Colonic mucosa (tissue), 4 donors: ENCODE results near the gene ELF5. TPM values are rescaled to one million over a fixed set of nuclear protein-coding genes. Genes with fewer than 3 reads are reported as not detected.

ENCODE experiments used
- DNase-seq: peaks from one replicate; pipeline ENCODE4 v3.0.0-alpha.2; 2020
- H3K27ac ChIP-seq: fragments of 200-600 bp; one replicate; pipeline ENCODE4 v1.8.0; 2021
- H3K27me3 ChIP-seq: fragments of 200-600 bp; one replicate; pipeline ENCODE4 v1.8.0; 2021
- H3K36me3 ChIP-seq: fragments of 200-600 bp; one replicate; pipeline ENCODE4 v1.8.0; 2021
- H3K4me1 ChIP-seq: fragments of 200-600 bp; one replicate; pipeline ENCODE4 v1.8.0; 2021; ENCODE audit warnings: mild to moderate bottlenecking
- H3K4me3 ChIP-seq: fragments of 200-600 bp; one replicate; pipeline ENCODE4 v1.8.0; 2021
- H3K9ac ChIP-seq, 2 donors: one replicate each; pipeline ENCODE4 v1.7.0; 2013; ENCODE audit warnings: control low read depth in 2 of 2, low read depth in 2 of 2, low read length in 2 of 2
- H3K9me3 ChIP-seq: fragments of 200-600 bp; one replicate; pipeline ENCODE4 v1.8.0; 2021
- intact Hi-C: fragments of 100-400 bp; cut with DNase I; formaldehyde crosslinking; loops from one replicate; pipeline ENCODE4 v1.14.1; 2022
- total RNA-seq, 2 donors: library from RNA; stranded (reverse); fragmentation: NEBNext Ultra II Directional in 1 of 2; extraction: Animal tissue kit (Norgen Biotek cat#: 25700) in 1 of 2; gene quantifications; one replicate each; pipeline ENCODE4 v1.2.1, GENCODE V29; 2021
- TF ChIP-seq, protein P1 (sequence below): fragments of 200-600 bp; IDR thresholded peaks from one replicate; pipeline ENCODE4 v1.8.0; 2022; ENCODE audit warnings: antibody characterized with exemption, mild to moderate bottlenecking
- donor health status: healthy.
- donor health status: DM: no; HTN: no; CAD: no.
- donor health status: DM: no; HTN: no; CAD: no.

ELF5 gene
- total RNA-seq, 2 donors from 2014 or later, result not detected

DNA sequence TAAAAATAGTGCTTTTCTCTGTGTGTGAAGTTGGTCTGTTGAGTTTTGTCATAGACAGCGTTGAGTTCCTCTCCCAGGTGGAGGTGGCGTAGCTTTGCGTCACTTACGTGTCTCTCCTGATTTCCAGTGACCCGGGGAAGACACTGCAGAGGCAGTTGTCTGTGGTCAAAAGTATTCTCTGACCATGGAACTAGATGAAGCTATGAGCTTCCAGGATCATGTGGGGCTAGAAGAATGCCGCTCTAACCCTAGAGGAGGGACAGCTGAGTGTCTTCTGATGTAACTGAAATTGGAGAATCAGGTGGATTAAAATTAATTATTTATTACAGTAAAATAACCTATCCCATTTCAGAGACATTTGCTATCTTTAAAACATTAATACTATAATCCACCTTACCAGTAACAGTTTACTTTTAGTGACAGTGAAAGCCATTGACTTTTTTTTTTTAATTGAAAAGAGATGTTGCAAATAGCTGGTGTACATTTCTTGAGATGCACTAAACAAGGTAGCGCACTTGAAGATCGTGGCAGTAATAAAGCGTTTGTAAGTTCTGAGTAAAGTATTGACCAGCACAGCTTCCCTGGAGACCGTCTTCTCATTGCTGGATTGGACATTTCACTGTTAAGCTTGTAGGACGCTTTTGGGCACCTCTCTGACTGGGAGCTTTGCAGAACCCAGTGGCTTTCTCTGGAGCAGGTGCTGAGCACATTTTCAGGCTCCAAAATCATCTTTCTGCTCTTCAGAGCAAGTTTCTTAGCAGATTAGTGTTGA is 65.2 kb downstream of the ELF5 start:
- Histone ChIP-seq H3K36me3 (peaks cover 10% of the 10 kb centered on the region), H3K4me1 (no peaks in the 10 kb centered on the region), H3K27ac (no peak overlapping the region), H3K9ac (no peak overlapping the region), H3K4me3 (no peak overlapping the region), H3K27me3 (no peaks in the 10 kb centered on the region), H3K9me3 (no peaks in the 10 kb centered on the region)
- DNase-seq, result no peak
- intact Hi-C loops, result no loop called here
- TF ChIP-seq, protein P1, sequence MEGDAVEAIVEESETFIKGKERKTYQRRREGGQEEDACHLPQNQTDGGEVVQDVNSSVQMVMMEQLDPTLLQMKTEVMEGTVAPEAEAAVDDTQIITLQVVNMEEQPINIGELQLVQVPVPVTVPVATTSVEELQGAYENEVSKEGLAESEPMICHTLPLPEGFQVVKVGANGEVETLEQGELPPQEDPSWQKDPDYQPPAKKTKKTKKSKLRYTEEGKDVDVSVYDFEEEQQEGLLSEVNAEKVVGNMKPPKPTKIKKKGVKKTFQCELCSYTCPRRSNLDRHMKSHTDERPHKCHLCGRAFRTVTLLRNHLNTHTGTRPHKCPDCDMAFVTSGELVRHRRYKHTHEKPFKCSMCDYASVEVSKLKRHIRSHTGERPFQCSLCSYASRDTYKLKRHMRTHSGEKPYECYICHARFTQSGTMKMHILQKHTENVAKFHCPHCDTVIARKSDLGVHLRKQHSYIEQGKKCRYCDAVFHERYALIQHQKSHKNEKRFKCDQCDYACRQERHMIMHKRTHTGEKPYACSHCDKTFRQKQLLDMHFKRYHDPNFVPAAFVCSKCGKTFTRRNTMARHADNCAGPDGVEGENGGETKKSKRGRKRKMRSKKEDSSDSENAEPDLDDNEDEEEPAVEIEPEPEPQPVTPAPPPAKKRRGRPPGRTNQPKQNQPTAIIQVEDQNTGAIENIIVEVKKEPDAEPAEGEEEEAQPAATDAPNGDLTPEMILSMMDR, result no peak

DNA sequence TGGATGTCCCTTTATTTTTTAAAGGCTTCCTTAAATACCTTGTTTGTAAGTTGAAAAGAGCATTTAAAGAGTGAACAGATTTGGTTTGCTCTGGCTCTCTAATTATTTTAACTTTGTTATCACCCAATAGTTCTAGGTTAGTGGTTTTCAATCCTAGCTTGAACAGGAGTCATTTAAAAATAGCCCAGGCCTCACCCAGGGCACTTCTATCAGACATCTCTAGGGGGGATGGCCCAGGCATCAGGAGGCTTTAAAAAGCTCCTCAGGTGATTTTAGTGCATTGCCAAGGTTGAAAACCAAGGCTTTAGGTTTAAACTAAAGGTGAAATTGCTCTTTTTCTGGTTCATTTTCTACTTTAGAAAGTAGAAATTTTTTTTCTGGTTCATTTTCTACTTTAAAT is 66.5 kb downstream of the ELF5 start:
- Histone ChIP-seq H3K9ac (no peak overlapping the region), H3K27ac (no peak overlapping the region), H3K4me3 (no peak overlapping the region), H3K36me3 (peaks cover 10% of the 10 kb centered on the region), H3K27me3 (no peaks in the 10 kb centered on the region), H3K4me1 (no peaks in the 10 kb centered on the region), H3K9me3 (no peaks in the 10 kb centered on the region)
- intact Hi-C loops, result no loop called here
- TF ChIP-seq, protein P1, result no peak
- no peak for DNase-seq

DNA sequence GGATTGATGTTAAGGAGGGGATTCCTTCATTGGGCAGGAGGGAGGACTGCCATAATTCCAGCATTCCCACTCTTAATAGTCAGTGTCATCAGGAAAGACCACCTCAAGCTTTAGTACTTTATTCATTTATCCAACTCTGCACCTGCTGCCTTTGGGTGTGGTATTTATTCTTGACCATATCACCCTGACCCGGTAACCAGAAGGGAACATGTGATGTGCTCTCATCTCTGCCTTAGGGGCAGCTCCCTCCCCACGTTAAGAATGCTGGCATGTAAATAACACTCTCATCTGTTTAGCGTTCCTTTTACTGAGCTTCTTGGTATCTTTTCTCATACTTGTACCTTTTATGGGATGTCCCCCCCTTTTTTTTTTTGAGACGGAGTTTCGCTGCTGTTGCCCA is 67.2 kb downstream of the ELF5 start:
- no peaks in the 10 kb centered on the region for H3K4me1 ChIP-seq
- no peaks in the 10 kb centered on the region for H3K27me3 ChIP-seq
- TF ChIP-seq, protein P1, result no peak
- no peak overlapping the region for H3K4me3 ChIP-seq
- DNase-seq, result no peak
- peaks cover 10% of the 10 kb centered on the region for H3K36me3 ChIP-seq
- no peak overlapping the region for H3K27ac ChIP-seq
- H3K9me3 ChIP-seq, result no peaks in the 10 kb centered on the region
- intact Hi-C loops, result no loop called here
- H3K9ac ChIP-seq, result no peak overlapping the region

DNA sequence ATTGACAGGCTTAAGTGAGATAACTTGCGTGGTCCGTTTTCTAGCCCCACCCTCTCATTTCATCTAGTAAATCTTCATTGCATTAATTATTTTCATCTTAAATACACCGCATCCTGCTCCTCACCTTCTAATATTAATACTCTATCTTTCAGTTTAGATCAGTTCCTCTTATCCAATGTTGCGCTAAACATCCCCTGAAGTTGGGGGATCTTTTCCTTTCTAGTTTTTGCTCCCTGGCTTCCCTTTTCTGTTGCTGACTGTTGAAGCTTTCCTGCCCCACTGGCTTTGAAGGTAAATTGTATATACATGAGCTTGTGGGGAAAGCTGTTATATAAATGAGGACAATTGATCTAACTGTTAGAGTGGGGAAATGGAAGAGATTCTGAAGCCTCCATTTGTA is 67.6 kb downstream of the ELF5 start:
- H3K4me1 ChIP-seq, result no peaks in the 10 kb centered on the region
- intact Hi-C loops, result no loop called here
- no peak for DNase-seq

GRCh38 chr11:34444428-34444827 is 69.2 kb downstream of the ELF5 start:
- no peaks in the 10 kb centered on the region for H3K36me3 ChIP-seq

More for the DNA sequence above, 67.6 kb downstream of the ELF5 start:
- H3K27me3 ChIP-seq, result no peaks in the 10 kb centered on the region
- TF ChIP-seq, protein P1, result no peak
- no peaks in the 10 kb centered on the region for H3K9me3 ChIP-seq
- peaks cover 7% of the 10 kb centered on the region for H3K36me3 ChIP-seq
- H3K4me3 ChIP-seq, result no peak overlapping the region
- no peak overlapping the region for H3K9ac ChIP-seq
- H3K27ac ChIP-seq, result no peak overlapping the region

More at GRCh38 chr11:34444428-34444827, 69.2 kb downstream of the ELF5 start:
- Histone ChIP-seq H3K27ac (no peak overlapping the region), H3K4me1 (peaks cover 8% of the 10 kb centered on the region), H3K9ac (no peak overlapping the region), H3K27me3 (no peaks in the 10 kb centered on the region), H3K4me3 (no peak overlapping the region), H3K9me3 (no peaks in the 10 kb centered on the region)
- intact Hi-C loops, result no loop called here
- TF ChIP-seq, protein P1, result no peak
- no peak for DNase-seq
